T-helper 2 cell treated with Interferon-gamma antibody and Interleukin-4, amounts not matched to agents 5 μg/mL and 100 μg/mL, for 36 hours (primary cell): ENCODE results near the gene DENND5A.
"Not testable (repeated sequence)": the region's sequence is repeated elsewhere in the genome, so short reads cannot be mapped to it uniquely, and the experiment has no call there.

Source experiments
- DNase-seq: peaks from one replicate; pipeline ENCODE4 v3.0.0; 2021; ENCODE audit warnings: low spot score
- H3K27ac Mint-ChIP-seq: one replicate; pipeline ENCODE4 v1.8.0; 2021; ENCODE audit warnings: mild to moderate bottlenecking, mixed read lengths
- H3K27me3 Mint-ChIP-seq: one replicate; pipeline ENCODE4 v1.8.0; 2021; ENCODE audit warnings: low read depth, mixed read lengths
- H3K36me3 Mint-ChIP-seq: one replicate; pipeline ENCODE4 v1.8.0; 2021; ENCODE audit warnings: low read depth, mixed read lengths
- H3K4me1 Mint-ChIP-seq: one replicate; pipeline ENCODE4 v1.8.0; 2021; ENCODE audit warnings: low read depth, mixed read lengths
- H3K4me3 Mint-ChIP-seq: one replicate; pipeline ENCODE4 v1.8.0; 2022; ENCODE audit warnings: mild to moderate bottlenecking, moderate library complexity, mixed read lengths
- H3K9me3 Mint-ChIP-seq: one replicate; pipeline ENCODE4 v1.8.0; 2021; ENCODE audit warnings: mixed read lengths

Gene DENND5A

DNA sequence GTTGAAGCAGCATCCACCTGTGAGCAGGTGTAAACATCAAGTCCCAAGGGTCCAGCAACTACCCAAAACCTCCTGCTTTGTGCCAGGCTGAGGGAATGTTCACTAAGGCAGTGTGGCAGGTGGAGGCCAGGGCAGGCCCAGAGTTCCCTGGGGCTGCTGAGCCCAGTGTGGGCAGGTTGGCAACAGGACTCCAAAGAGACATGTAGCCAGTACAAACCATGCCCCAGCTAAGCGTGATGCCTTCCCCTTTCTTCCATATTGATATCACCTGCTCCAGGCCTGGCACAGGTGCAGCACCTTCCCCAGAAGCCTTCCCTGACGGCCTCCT, 143.7 kb downstream of the DENND5A start:
- no peak for DNase-seq
- Mint-ChIP-seq H3K27ac (no peak overlapping the region), H3K27me3 (peaks cover 10% of the 10 kb centered on the region), H3K36me3 (peaks cover 2% of the 10 kb centered on the region), H3K4me3 (no peak overlapping the region), H3K9me3 (no peaks in the 10 kb centered on the region), H3K4me1 (peaks cover 4% of the 10 kb centered on the region)

DNA sequence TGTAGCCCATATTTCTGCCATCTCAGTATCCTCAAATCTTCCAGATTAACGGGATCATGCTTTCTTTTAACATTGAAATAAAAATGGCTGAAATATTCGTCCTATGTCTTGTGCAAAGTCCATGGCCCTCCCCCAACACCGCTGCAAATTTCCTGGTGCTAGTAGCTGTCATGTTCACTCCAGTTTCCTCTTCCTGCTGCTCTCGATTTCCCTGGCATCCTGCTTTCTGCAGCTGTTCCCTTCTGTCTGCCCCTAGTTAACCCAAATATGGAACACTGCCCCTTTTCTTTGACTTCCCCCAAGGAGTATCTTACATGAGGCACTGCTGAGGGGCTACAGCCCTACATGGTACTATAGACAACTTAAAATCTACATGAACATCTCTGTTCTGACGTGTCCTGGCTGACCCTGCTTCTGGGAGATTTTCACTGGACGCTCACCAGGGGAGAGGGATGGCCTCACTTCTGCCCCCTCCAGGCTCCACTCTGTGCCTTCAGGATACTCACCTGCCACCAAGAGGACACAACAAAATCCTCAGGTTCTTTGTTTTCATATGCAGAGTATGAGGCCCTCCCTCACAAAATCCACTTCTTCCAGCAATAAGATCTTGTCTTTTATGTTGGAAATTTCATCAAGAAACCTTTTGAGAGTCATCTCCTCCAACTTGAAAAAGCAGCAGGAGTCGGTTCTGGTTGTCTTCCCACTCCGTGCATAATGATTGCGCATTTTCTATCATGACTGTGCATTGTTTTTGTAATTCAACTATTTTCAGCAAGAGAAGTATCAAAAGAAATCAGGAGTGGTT, 144.3 kb downstream of the DENND5A start:
- Mint-ChIP-seq H3K36me3 (peaks cover 2% of the 10 kb centered on the region), H3K4me1 (peaks cover 1% of the 10 kb centered on the region), H3K27ac (no peak overlapping the region), H3K27me3 (peaks cover 10% of the 10 kb centered on the region), H3K4me3 (no peak overlapping the region), H3K9me3 (no peaks in the 10 kb centered on the region)
- no peak for DNase-seq

- Mint-ChIP-seq H3K27me3 (peaks cover 10% of the 10 kb centered on the region), H3K27ac (no peak overlapping the region), H3K9me3 (peaks cover 8% of the 10 kb centered on the region), H3K4me3 (no peak overlapping the region), H3K4me1 (peaks cover 1% of the 10 kb centered on the region), H3K36me3 (peaks cover under 1% of the 10 kb centered on the region)
- no peak for DNase-seq
Observed at GRCh38 chr11:9118277-9118676, 146.9 kb downstream of the DENND5A start.

- no peak for DNase-seq
- Mint-ChIP-seq H3K36me3 (peaks cover 3% of the 10 kb centered on the region), H3K4me1 (peaks cover 5% of the 10 kb centered on the region), H3K27me3 (peaks cover 5% of the 10 kb centered on the region), H3K27ac (no peak overlapping the region), H3K4me3 (no peak overlapping the region), H3K9me3 (peaks cover 27% of the 10 kb centered on the region)
Observed at GRCh38 chr11:9112075-9112474, 153.1 kb downstream of the DENND5A start.

DNA sequence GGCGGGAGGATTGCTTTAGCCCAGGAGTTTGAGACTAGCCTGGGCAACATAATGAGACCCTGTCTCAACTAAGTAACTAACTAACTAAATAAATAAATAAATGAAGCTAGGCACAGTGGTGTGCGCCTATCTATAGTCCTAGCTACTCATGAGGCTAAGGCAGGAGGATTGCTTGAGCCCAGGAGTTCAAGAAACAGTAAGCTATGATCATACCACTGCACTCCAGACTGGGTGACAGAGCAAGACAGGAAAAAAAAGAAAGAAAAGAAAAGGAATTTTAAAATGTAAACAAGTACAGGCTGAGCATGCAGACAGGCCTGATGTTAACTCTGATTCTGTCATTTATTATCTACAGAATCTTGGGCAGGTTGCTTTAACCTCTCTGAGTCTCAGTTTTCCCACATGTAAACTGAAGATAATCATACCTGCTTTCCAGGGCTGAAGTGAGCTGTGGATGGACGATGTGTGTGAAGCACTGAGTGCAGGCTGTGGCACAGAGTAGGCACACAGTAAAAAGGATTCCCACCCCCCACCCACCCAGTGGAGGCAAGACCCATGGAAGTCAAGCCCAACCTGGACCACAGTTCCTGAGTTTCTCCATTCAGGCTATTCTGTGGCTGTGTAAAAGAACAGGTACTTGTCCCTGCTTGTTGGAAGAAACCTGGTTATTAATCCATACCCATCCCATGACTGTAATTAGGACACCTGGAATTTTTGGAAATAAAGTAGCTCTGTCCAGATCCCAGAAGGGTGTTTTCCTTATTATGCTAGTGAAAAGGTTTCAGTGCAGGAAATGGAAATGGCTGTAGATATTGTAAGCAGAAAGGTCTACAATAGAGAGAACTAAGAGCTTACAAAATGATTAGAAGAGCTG, 155.1 kb downstream of the DENND5A start:
- Mint-ChIP-seq H3K27me3 (peaks cover 17% of the 10 kb centered on the region), H3K36me3 (peaks cover 3% of the 10 kb centered on the region), H3K4me3 (no peak overlapping the region), H3K27ac (no peak overlapping the region), H3K9me3 (peaks cover 27% of the 10 kb centered on the region), H3K4me1 (peaks cover 5% of the 10 kb centered on the region)
- no peak for DNase-seq

DNA sequence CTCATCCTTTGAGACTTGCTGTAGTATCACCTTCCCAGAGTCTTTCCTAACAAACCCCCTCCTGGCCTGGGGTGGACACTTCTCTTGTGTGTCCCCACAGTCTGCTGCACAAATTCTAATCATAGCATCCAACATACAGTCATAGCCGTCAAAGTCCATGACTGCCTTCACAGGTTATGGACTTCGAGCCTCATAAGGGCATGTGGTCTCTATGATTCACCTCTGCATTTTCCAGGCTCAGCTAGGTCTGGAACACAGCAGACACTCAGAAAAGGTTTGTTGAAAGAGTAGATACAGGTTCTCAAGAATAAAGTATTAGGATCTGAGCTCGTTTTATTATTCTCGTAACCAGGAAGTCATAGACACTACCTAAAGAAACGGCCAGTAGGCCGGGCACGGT, 160.6 kb downstream of the DENND5A start:
- Mint-ChIP-seq H3K36me3 (no peaks in the 10 kb centered on the region), H3K4me1 (peaks cover 5% of the 10 kb centered on the region), H3K9me3 (no peaks in the 10 kb centered on the region), H3K4me3 (no peak overlapping the region), H3K27me3 (peaks cover 35% of the 10 kb centered on the region), H3K27ac (no peak overlapping the region)
- DNase-seq: no peak

DNA sequence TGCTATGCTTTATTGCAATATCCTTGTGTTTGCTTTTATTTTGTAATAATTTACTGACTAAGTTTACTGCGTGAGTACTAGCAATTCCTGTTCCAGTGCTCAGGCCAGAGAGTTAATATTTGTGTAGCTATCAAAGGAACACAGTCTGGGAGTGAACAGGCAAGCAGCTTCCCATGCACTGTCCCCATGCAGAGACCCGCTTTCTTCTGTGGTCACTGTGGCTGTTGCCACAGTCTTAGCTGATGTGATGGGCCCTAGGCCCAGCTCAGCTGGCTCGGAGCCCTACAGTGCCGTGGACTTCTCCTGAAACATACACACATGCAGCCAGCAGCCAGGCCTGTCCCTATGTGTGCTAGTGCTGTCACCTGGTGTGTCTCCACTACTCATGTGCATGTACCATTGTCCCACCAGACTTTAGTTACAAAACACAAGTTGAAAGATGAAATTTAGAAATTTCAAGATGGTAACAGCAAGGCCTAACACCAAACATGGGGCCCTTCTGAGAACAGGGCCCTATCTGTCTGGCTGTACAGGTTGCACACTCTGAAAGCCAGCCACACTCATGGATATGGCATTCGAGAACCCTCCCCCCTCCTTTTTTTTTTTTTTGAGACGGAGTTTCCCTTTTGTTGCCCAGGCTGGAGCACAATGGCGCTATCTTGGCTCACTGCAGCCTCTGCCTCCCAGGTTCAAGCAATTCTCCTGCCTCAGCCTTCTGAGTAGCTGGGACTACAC, 161.4 kb downstream of the DENND5A start:
- no peaks in the 10 kb centered on the region for H3K36me3 Mint-ChIP-seq
- no peaks in the 10 kb centered on the region for H3K9me3 Mint-ChIP-seq
- peaks cover 41% of the 10 kb centered on the region for H3K27me3 Mint-ChIP-seq
- H3K4me3 Mint-ChIP-seq: no peak overlapping the region
- DNase-seq: no peak
- no peak overlapping the region for H3K27ac Mint-ChIP-seq
- peaks cover 5% of the 10 kb centered on the region for H3K4me1 Mint-ChIP-seq

DNA sequence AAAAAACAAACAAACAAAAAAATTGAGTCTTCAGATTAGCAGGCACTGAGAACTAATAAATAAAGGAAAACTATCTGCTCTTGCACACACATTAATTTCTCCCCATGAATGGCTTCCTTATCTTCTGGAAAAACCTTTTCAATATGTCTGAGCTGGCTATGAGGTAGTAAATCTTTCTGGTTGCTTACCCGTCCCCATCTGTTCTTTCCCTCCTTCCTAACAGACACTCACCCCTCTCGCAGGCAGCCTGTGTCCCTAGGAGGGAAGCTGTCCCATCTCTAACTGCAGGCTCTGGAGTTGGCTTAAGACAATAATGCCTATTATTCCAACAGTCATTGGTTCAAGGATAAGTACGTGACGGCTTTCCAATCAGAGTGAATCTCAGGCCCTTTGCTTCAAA, 165.5 kb downstream of the DENND5A start:
- Mint-ChIP-seq H3K27ac (no peak overlapping the region), H3K4me3 (no peak overlapping the region), H3K9me3 (no peaks in the 10 kb centered on the region), H3K27me3 (peaks cover 38% of the 10 kb centered on the region), H3K4me1 (no peaks in the 10 kb centered on the region), H3K36me3 (no peaks in the 10 kb centered on the region)
- no peak for DNase-seq

DNA sequence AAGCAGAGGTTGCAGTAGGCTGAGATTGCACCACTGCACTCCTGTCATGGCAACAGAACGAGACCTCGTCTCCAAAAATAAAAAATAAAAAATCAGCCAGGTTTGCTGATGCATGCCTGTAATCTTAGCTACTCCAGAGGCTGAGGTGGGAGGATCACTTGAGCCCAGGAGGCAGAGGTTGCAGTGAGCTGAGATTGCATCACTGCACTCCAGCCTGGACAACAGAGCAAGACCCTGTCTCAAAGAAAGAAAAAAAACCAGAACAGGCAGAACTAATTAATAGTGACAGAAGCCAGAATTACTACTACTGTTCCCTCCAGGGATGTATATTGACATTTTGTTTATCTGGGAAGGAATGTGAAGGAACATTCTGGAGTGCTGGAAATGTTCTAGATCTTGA, 166.7 kb downstream of the DENND5A start:
- DNase-seq, H3K36me3 Mint-ChIP-seq, H3K27ac Mint-ChIP-seq, H3K9me3 Mint-ChIP-seq, H3K4me1 Mint-ChIP-seq, H3K4me3 Mint-ChIP-seq: not testable (repeated sequence)
- H3K27me3 Mint-ChIP-seq: peaks cover 42% of the 10 kb centered on the region

GRCh38 chr11:9097186-9097943, 167.8 kb downstream of the DENND5A start:
- H3K27me3 Mint-ChIP-seq: peaks cover 51% of the 10 kb centered on the region
- not testable (repeated sequence) for H3K9me3 Mint-ChIP-seq

GRCh38 chr11:9096427-9096826, 168.7 kb downstream of the DENND5A start:
- H3K36me3 Mint-ChIP-seq: peaks cover 3% of the 10 kb centered on the region
- peaks cover 50% of the 10 kb centered on the region for H3K27me3 Mint-ChIP-seq
- DNase-seq: no peak
- H3K27ac Mint-ChIP-seq: no peak overlapping the region
- H3K4me3 Mint-ChIP-seq: no peak overlapping the region
- H3K4me1 Mint-ChIP-seq: no peaks in the 10 kb centered on the region
- H3K9me3 Mint-ChIP-seq: no peaks in the 10 kb centered on the region

More at GRCh38 chr11:9097186-9097943, 167.8 kb downstream of the DENND5A start:
- H3K4me1 Mint-ChIP-seq, H3K36me3 Mint-ChIP-seq, H3K4me3 Mint-ChIP-seq, DNase-seq, H3K27ac Mint-ChIP-seq: not testable (repeated sequence)

- Mint-ChIP-seq H3K36me3 (peaks cover 3% of the 10 kb centered on the region), H3K27ac (no peak overlapping the region), H3K4me3 (no peak overlapping the region), H3K27me3 (peaks cover 47% of the 10 kb centered on the region), H3K4me1 (no peaks in the 10 kb centered on the region), H3K9me3 (no peaks in the 10 kb centered on the region)
- no peak for DNase-seq
Observed at GRCh38 chr11:9095421-9095820, 169.7 kb downstream of the DENND5A start.

DNA sequence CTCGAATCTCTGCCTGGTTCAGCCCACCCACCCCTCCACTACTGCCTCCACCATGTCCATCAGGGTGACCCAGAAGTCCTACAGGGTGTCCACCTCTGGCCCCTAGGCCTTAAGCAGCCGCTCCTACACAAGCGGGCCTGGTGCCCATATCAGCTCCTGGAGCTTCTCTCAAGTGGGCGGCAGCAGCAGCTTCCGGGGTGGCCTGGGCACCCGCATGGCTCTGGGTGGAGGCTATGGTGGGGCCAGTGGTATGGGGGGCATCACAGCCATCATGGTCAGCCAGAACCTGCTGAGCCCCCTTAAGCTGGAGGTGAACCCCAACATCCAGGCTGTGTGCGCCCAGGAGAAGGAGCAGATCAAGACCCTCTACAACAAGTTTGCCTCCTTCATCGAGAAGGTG, 170.7 kb downstream of the DENND5A start:
- Mint-ChIP-seq H3K4me3 (no peak overlapping the region), H3K36me3 (peaks cover 3% of the 10 kb centered on the region), H3K27me3 (peaks cover 53% of the 10 kb centered on the region), H3K4me1 (no peaks in the 10 kb centered on the region), H3K9me3 (no peaks in the 10 kb centered on the region), H3K27ac (no peak overlapping the region)
- no peak for DNase-seq
